Mesenchymal stem cell (in vitro differentiated cells and primary cell): ENCODE measurements around the gene RNLS.
A peak's percentile ranks its signal among the peaks of the same experiment; 100 is the strongest.

Source experiments
- DNase-seq: peaks from one replicate; pipeline ENCODE4 v3.0.0-alpha.2; 2013
- H2AFZ ChIP-seq: one replicate; pipeline ENCODE4 v1.6.1; 2013; ENCODE audit warnings: low read depth, mild to moderate bottlenecking, control low read depth, inconsistent platforms, low read length, moderate library complexity
- H2AK5ac ChIP-seq: 2 replicates; pipeline ENCODE4 v1.6.1; 2013; ENCODE audit warnings: low read length, moderate library complexity, mild to moderate bottlenecking, inconsistent platforms; ENCODE audit not compliant: severe bottlenecking
- H2BK120ac ChIP-seq: one replicate; pipeline ENCODE4 v1.6.1; 2013; ENCODE audit warnings: low read depth, mild to moderate bottlenecking, inconsistent platforms, low read length, moderate library complexity
- H2BK12ac ChIP-seq, 2 experiments: one replicate each; pipeline ENCODE4 v1.6.1; 2013; ENCODE audit warnings: inconsistent platforms in 2 of 2, low read length in 2 of 2, mild to moderate bottlenecking in 2 of 2, moderate library complexity in 2 of 2, control low read depth in 1 of 2
- H2BK15ac ChIP-seq: one replicate; pipeline ENCODE4 v1.6.1; 2013; ENCODE audit warnings: mild to moderate bottlenecking, low read depth, inconsistent platforms; ENCODE audit not compliant: poor library complexity, severe bottlenecking
- H2BK5ac ChIP-seq: 2 replicates; pipeline ENCODE4 v1.6.1; 2013; ENCODE audit warnings: low read depth, mild to moderate bottlenecking, low read length, control low read depth, inconsistent platforms; ENCODE audit not compliant: poor library complexity, severe bottlenecking
- H3K14ac ChIP-seq, 2 experiments: one replicate each; pipeline ENCODE4 v1.6.1; 2013; ENCODE audit warnings: inconsistent platforms in 2 of 2, low read length in 2 of 2, control low read depth in 1 of 2, mild to moderate bottlenecking in 1 of 2, moderate library complexity in 1 of 2
- H3K18ac ChIP-seq, 2 experiments: one replicate each; pipeline ENCODE4 v1.6.1; 2013; ENCODE audit warnings: inconsistent platforms in 2 of 2, low read length in 2 of 2, control low read depth in 1 of 2, low read depth in 1 of 2, mild to moderate bottlenecking in 1 of 2
- H3K23ac ChIP-seq, 2 experiments: one replicate each; pipeline ENCODE4 v1.6.1; 2013; ENCODE audit warnings: inconsistent platforms in 2 of 2, low read length in 2 of 2, mild to moderate bottlenecking in 2 of 2, moderate library complexity in 2 of 2, control low read depth in 1 of 2
- H3K27ac ChIP-seq: 2 replicates; pipeline ENCODE4 v1.5.1; 2013; ENCODE audit warnings: mild to moderate bottlenecking, moderate library complexity, low read length, control low read depth, inconsistent platforms; ENCODE audit not compliant: poor library complexity, severe bottlenecking
- H3K27me3 ChIP-seq, 2 experiments: 2 replicates each; pipeline versions ENCODE4 v1.6.1 to v1.7.0; 2013; ENCODE audit warnings: low read length in 2 of 2, mild to moderate bottlenecking in 2 of 2, moderate library complexity in 2 of 2, control low read depth in 1 of 2, inconsistent platforms in 1 of 2; ENCODE audit not compliant: control insufficient read depth in 1 of 2, insufficient read depth in 1 of 2
- H3K36me3 ChIP-seq, 2 experiments: 2 replicates each; pipeline versions ENCODE4 v1.6.1 to v1.7.0; 2013; ENCODE audit warnings: low read length in 2 of 2, control low read depth in 1 of 2, inconsistent platforms in 1 of 2, low read depth in 1 of 2, mild to moderate bottlenecking in 1 of 2; ENCODE audit not compliant: insufficient read depth in 2 of 2, control insufficient read depth in 1 of 2
- H3K4ac ChIP-seq, 2 experiments: one replicate each; pipeline ENCODE4 v1.6.1; 2013; ENCODE audit warnings: inconsistent platforms in 2 of 2, low read length in 2 of 2, mild to moderate bottlenecking in 2 of 2, moderate library complexity in 2 of 2, control low read depth in 1 of 2, low read depth in 1 of 2
- H3K4me1 ChIP-seq: 2 replicates; pipeline ENCODE4 v1.6.1; 2013; ENCODE audit warnings: low read depth, low read length, control low read depth; ENCODE audit not compliant: control insufficient read depth, insufficient read depth
- H3K4me2 ChIP-seq: 2 replicates; pipeline ENCODE4 v1.6.1; 2013; ENCODE audit warnings: low read length, mild to moderate bottlenecking, inconsistent platforms; ENCODE audit not compliant: poor library complexity, severe bottlenecking
- H3K4me3 ChIP-seq, 2 experiments: 2 replicates each; pipeline versions ENCODE4 v1.5.1 to v1.7.0; 2013; ENCODE audit warnings: low read length in 2 of 2, mild to moderate bottlenecking in 2 of 2, control low read depth in 1 of 2, low read depth in 1 of 2; ENCODE audit not compliant: insufficient read depth in 1 of 2
- H3K79me1 ChIP-seq: replicated peaks from 2 replicates; pipeline ENCODE4 v1.6.1; 2013; ENCODE audit warnings: mild to moderate bottlenecking, control low read depth, low read length, inconsistent platforms; ENCODE audit not compliant: poor library complexity, severe bottlenecking
- H3K9ac ChIP-seq: 2 replicates; pipeline ENCODE4 v1.7.0; 2013; ENCODE audit warnings: mild to moderate bottlenecking, low read length, moderate library complexity
- H3K9me3 ChIP-seq: 2 replicates; pipeline ENCODE4 v1.7.0; 2013; ENCODE audit warnings: mild to moderate bottlenecking, low read length; ENCODE audit not compliant: control insufficient read depth
- H4K8ac ChIP-seq: one replicate; pipeline ENCODE4 v1.6.1; 2013; ENCODE audit warnings: inconsistent platforms, mild to moderate bottlenecking, low read length, moderate library complexity
- H4K91ac ChIP-seq: one replicate; pipeline ENCODE4 v1.6.1; 2013; ENCODE audit warnings: mild to moderate bottlenecking, low read length, inconsistent platforms
- WGBS: methylation state at CpG from one replicate; pipeline ENCODE4 v1.1.7; 2013; ENCODE audit warnings: mixed read lengths; 5-methylcytosine and 5-hydroxymethylcytosine counted together

Gene RNLS

GRCh38 chr10:88608052-88608732 lies 25.1 kb upstream of the RNLS start:
- H2AFZ ChIP-seq: no peak overlapping the region
- H2AK5ac ChIP-seq: no peak overlapping the region
- no peak for DNase-seq
- no peak overlapping the region for H3K4me3 ChIP-seq
- H2BK120ac ChIP-seq: no peak overlapping the region
- H4K8ac ChIP-seq: no peak overlapping the region
- H2BK12ac ChIP-seq: no peak overlapping the region
- no peak overlapping the region for H3K4me2 ChIP-seq
- H3K9ac ChIP-seq: no peak overlapping the region
- no peak overlapping the region for H2BK15ac ChIP-seq
- H4K91ac ChIP-seq: no peak overlapping the region
- no peak overlapping the region for H3K14ac ChIP-seq
- H3K27me3 ChIP-seq: no peaks in the 10 kb centered on the region
- H3K79me1 ChIP-seq: no peaks in the 10 kb centered on the region
- H3K23ac ChIP-seq: no peak overlapping the region
- H3K27ac ChIP-seq: no peak overlapping the region
- no peaks in the 10 kb centered on the region for H3K9me3 ChIP-seq
- H3K4me1 ChIP-seq: no peaks in the 10 kb centered on the region
- no peaks in the 10 kb centered on the region for H3K36me3 ChIP-seq
- no peak overlapping the region for H3K4ac ChIP-seq
- 86% methylated on average over 1 of the region's 6 CpGs for WGBS
- H2BK5ac ChIP-seq: no peak overlapping the region
- H3K18ac ChIP-seq: peak overlapping the region in 1 of 2 experiments; percentile 62

GRCh38 chr10:88598055-88598454 lies 14.9 kb upstream of the RNLS start:
- DNase-seq: no peak
- H3K14ac ChIP-seq: no peak overlapping the region
- no peak overlapping the region for H3K27ac ChIP-seq
- H3K4me2 ChIP-seq: no peak overlapping the region
- H3K9me3 ChIP-seq: no peaks in the 10 kb centered on the region
- H3K4me3 ChIP-seq: no peak overlapping the region
- H3K79me1 ChIP-seq: no peaks in the 10 kb centered on the region
- no peak overlapping the region for H4K91ac ChIP-seq
- H3K23ac ChIP-seq: no peak overlapping the region
- no peak overlapping the region for H2AFZ ChIP-seq
- WGBS: 95% methylated on average over 1 of the region's 1 CpG
- H3K4ac ChIP-seq: no peak overlapping the region
- no peaks in the 10 kb centered on the region for H3K4me1 ChIP-seq
- no peaks in the 10 kb centered on the region for H3K27me3 ChIP-seq
- no peak overlapping the region for H2AK5ac ChIP-seq
- H2BK5ac ChIP-seq: no peak overlapping the region
- H3K9ac ChIP-seq: no peak overlapping the region
- no peak overlapping the region for H2BK120ac ChIP-seq
- H3K18ac ChIP-seq: no peak overlapping the region
- H2BK15ac ChIP-seq: no peak overlapping the region
- no peak overlapping the region for H2BK12ac ChIP-seq
- H3K36me3 ChIP-seq: no peaks in the 10 kb centered on the region
- H4K8ac ChIP-seq: no peak overlapping the region

GRCh38 chr10:88594482-88594881 lies 11.4 kb upstream of the RNLS start:
- Histone ChIP-seq H2AK5ac (no peak overlapping the region), H3K79me1 (no peaks in the 10 kb centered on the region), H4K91ac (no peak overlapping the region), H3K4me3 (no peak overlapping the region), H3K27ac (no peak overlapping the region), H2BK12ac (no peak overlapping the region), H2AFZ (no peak overlapping the region), H3K27me3 (no peaks in the 10 kb centered on the region), H3K36me3 (no peaks in the 10 kb centered on the region), H2BK15ac (no peak overlapping the region), H3K18ac (no peak overlapping the region), H3K4me2 (no peak overlapping the region), H3K9me3 (no peaks in the 10 kb centered on the region), H3K4me1 (no peaks in the 10 kb centered on the region), H2BK120ac (no peak overlapping the region), H4K8ac (no peak overlapping the region), H3K14ac (no peak overlapping the region), H2BK5ac (no peak overlapping the region), H3K4ac (no peak overlapping the region), H3K9ac (no peak overlapping the region), H3K23ac (no peak overlapping the region)
- no peak for DNase-seq
- WGBS: no CpG with 5 or more reads among the region's 1 CpG

- H3K9me3 ChIP-seq: no peaks in the 10 kb centered on the region
- no peak overlapping the region for H3K9ac ChIP-seq
- no peak overlapping the region for H3K18ac ChIP-seq
- no peak overlapping the region for H2AFZ ChIP-seq
- 68% methylated on average over 2 of the region's 2 CpGs for WGBS
- no peak overlapping the region for H3K23ac ChIP-seq
- no peak overlapping the region for H2BK120ac ChIP-seq
- no peak for DNase-seq
- H2BK15ac ChIP-seq: no peak overlapping the region
- no peak overlapping the region for H4K8ac ChIP-seq
- H4K91ac ChIP-seq: no peak overlapping the region
- H3K27me3 ChIP-seq: no peaks in the 10 kb centered on the region
- no peak overlapping the region for H3K4me2 ChIP-seq
- no peak overlapping the region for H3K14ac ChIP-seq
- H3K4me3 ChIP-seq: no peak overlapping the region
- H2AK5ac ChIP-seq: no peak overlapping the region
- H3K4me1 ChIP-seq: no peaks in the 10 kb centered on the region
- H2BK5ac ChIP-seq: no peak overlapping the region
- H3K4ac ChIP-seq: no peak overlapping the region
- H3K36me3 ChIP-seq: no peaks in the 10 kb centered on the region
- H3K27ac ChIP-seq: no peak overlapping the region
- H3K79me1 ChIP-seq: no peaks in the 10 kb centered on the region
- no peak overlapping the region for H2BK12ac ChIP-seq
These were observed 9.8 kb upstream of the RNLS start for GRCh38 chr10:88592906-88593305.
